HepG2 (cell line): ENCODE data around the gene IDUA.

Experiments
- ARNTL ChIP-seq: sonication (generic); formaldehyde crosslinking; IDR thresholded peaks from 2 replicates; pipeline ENCODE4 v1.4.0; 2020; ENCODE audit warnings: mild to moderate bottlenecking, missing genetic modification reagents
- BHLHE40 ChIP-seq: IDR thresholded peaks from 2 replicates; pipeline ENCODE4 v1.6.1; 2011; ENCODE audit warnings: low read length, improper control_type of control experiment
- ELF1 ChIP-seq: sonication (generic); formaldehyde crosslinking; IDR thresholded peaks from 2 replicates; pipeline ENCODE4 v1.4.0; 2020; ENCODE audit warnings: missing genetic modification reagents
- EZH2 ChIP-seq: conservative IDR thresholded peaks from 2 replicates; pipeline ENCODE4 v1.6.1; 2012; ENCODE audit warnings: mild to moderate bottlenecking, low read depth, low read length, moderate library complexity
- PHF20 ChIP-seq: sonication (generic); formaldehyde crosslinking; IDR thresholded peaks from 2 replicates; pipeline ENCODE4 v1.5.0; 2020; ENCODE audit warnings: mild to moderate bottlenecking, missing genetic modification reagents
- TBP ChIP-seq: sonication (generic); formaldehyde crosslinking; IDR thresholded peaks from 2 replicates; pipeline ENCODE4 v1.5.0; 2020; ENCODE audit warnings: missing genetic modification reagents
- ZNF501 ChIP-seq: sonication (generic); formaldehyde crosslinking; IDR thresholded peaks from 2 replicates; pipeline ENCODE4 v1.5.1; 2020; ENCODE audit warnings: mild to moderate bottlenecking, moderate library complexity, missing genetic modification reagents
- TF ChIP-seq, protein P1 (sequence below): sonication (generic); formaldehyde crosslinking; IDR thresholded peaks from 2 replicates; pipeline ENCODE4 v1.5.0; 2020; ENCODE audit warnings: mild to moderate bottlenecking, missing genetic modification reagents, moderate library complexity
- TF ChIP-seq, protein P2 (sequence below): fragments of 450-650 bp; IDR thresholded peaks from 2 replicates; pipeline ENCODE4 v1.6.1; 2016
- TF ChIP-seq, protein P3 (sequence below): sonication (generic); formaldehyde crosslinking; IDR thresholded peaks from 2 replicates; pipeline ENCODE4 v1.4.0; 2020; ENCODE audit warnings: missing genetic modification reagents
- TF ChIP-seq, protein P4 (sequence below): sonication (generic); formaldehyde crosslinking; IDR thresholded peaks from 2 replicates; pipeline ENCODE4 v1.4.0; 2020; ENCODE audit warnings: missing genetic modification reagents
- TF ChIP-seq, protein P5 (sequence below): sonication (generic); formaldehyde crosslinking; IDR thresholded peaks from 2 replicates; pipeline ENCODE4 v1.5.1; 2020; ENCODE audit warnings: mild to moderate bottlenecking, missing genetic modification reagents, moderate library complexity

DNA sequence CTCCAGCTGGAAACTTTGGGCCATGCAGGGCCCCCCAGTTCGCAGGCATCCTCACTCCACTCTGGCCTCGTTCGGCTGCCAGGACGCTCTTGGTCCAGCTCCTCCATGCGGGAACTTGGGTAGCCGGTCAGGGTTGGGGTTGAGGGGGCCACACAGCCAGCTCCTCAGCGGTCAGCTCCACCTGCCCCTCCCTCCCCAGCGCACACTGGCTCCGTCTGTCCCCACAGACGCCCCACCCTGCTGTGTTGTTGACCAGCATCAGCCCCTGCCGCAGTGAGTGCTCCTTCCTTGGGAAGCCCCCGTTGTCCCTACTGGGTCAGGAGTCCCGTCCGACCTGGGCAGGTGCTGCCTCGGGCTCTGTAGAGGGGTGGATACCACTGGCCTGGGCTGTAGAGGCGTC is 30.4 kb downstream of the IDUA start:
- TF ChIP-seq ARNTL (CRISPR knock-in tag) (no peak), TBP (no peak), BHLHE40 (no peak), ELF1 (CRISPR knock-in tag) (no peak), PHF20 (CRISPR knock-in tag) (no peak), ZNF501 (CRISPR knock-in tag) (no peak), EZH2 (no peak)
- TF ChIP-seq, protein P1, sequence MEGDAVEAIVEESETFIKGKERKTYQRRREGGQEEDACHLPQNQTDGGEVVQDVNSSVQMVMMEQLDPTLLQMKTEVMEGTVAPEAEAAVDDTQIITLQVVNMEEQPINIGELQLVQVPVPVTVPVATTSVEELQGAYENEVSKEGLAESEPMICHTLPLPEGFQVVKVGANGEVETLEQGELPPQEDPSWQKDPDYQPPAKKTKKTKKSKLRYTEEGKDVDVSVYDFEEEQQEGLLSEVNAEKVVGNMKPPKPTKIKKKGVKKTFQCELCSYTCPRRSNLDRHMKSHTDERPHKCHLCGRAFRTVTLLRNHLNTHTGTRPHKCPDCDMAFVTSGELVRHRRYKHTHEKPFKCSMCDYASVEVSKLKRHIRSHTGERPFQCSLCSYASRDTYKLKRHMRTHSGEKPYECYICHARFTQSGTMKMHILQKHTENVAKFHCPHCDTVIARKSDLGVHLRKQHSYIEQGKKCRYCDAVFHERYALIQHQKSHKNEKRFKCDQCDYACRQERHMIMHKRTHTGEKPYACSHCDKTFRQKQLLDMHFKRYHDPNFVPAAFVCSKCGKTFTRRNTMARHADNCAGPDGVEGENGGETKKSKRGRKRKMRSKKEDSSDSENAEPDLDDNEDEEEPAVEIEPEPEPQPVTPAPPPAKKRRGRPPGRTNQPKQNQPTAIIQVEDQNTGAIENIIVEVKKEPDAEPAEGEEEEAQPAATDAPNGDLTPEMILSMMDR (CRISPR knock-in tag): no peak
- TF ChIP-seq, protein P2, sequence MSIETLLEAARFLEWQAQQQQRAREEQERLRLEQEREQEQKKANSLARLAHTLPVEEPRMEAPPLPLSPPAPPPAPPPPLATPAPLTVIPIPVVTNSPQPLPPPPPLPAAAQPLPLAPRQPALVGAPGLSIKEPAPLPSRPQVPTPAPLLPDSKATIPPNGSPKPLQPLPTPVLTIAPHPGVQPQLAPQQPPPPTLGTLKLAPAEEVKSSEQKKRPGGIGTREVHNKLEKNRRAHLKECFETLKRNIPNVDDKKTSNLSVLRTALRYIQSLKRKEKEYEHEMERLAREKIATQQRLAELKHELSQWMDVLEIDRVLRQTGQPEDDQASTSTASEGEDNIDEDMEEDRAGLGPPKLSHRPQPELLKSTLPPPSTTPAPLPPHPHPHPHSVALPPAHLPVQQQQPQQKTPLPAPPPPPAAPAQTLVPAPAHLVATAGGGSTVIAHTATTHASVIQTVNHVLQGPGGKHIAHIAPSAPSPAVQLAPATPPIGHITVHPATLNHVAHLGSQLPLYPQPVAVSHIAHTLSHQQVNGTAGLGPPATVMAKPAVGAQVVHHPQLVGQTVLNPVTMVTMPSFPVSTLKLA: no peak
- TF ChIP-seq, protein P3, sequence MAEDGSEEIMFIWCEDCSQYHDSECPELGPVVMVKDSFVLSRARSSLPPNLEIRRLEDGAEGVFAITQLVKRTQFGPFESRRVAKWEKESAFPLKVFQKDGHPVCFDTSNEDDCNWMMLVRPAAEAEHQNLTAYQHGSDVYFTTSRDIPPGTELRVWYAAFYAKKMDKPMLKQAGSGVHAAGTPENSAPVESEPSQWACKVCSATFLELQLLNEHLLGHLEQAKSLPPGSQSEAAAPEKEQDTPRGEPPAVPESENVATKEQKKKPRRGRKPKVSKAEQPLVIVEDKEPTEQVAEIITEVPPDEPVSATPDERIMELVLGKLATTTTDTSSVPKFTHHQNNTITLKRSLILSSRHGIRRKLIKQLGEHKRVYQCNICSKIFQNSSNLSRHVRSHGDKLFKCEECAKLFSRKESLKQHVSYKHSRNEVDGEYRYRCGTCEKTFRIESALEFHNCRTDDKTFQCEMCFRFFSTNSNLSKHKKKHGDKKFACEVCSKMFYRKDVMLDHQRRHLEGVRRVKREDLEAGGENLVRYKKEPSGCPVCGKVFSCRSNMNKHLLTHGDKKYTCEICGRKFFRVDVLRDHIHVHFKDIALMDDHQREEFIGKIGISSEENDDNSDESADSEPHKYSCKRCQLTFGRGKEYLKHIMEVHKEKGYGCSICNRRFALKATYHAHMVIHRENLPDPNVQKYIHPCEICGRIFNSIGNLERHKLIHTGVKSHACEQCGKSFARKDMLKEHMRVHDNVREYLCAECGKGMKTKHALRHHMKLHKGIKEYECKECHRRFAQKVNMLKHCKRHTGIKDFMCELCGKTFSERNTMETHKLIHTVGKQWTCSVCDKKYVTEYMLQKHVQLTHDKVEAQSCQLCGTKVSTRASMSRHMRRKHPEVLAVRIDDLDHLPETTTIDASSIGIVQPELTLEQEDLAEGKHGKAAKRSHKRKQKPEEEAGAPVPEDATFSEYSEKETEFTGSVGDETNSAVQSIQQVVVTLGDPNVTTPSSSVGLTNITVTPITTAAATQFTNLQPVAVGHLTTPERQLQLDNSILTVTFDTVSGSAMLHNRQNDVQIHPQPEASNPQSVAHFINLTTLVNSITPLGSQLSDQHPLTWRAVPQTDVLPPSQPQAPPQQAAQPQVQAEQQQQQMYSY (CRISPR knock-in tag): no peak
- TF ChIP-seq, protein P4, sequence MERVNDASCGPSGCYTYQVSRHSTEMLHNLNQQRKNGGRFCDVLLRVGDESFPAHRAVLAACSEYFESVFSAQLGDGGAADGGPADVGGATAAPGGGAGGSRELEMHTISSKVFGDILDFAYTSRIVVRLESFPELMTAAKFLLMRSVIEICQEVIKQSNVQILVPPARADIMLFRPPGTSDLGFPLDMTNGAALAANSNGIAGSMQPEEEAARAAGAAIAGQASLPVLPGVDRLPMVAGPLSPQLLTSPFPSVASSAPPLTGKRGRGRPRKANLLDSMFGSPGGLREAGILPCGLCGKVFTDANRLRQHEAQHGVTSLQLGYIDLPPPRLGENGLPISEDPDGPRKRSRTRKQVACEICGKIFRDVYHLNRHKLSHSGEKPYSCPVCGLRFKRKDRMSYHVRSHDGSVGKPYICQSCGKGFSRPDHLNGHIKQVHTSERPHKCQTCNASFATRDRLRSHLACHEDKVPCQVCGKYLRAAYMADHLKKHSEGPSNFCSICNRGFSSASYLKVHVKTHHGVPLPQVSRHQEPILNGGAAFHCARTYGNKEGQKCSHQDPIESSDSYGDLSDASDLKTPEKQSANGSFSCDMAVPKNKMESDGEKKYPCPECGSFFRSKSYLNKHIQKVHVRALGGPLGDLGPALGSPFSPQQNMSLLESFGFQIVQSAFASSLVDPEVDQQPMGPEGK: no peak
- TF ChIP-seq, protein P5, sequence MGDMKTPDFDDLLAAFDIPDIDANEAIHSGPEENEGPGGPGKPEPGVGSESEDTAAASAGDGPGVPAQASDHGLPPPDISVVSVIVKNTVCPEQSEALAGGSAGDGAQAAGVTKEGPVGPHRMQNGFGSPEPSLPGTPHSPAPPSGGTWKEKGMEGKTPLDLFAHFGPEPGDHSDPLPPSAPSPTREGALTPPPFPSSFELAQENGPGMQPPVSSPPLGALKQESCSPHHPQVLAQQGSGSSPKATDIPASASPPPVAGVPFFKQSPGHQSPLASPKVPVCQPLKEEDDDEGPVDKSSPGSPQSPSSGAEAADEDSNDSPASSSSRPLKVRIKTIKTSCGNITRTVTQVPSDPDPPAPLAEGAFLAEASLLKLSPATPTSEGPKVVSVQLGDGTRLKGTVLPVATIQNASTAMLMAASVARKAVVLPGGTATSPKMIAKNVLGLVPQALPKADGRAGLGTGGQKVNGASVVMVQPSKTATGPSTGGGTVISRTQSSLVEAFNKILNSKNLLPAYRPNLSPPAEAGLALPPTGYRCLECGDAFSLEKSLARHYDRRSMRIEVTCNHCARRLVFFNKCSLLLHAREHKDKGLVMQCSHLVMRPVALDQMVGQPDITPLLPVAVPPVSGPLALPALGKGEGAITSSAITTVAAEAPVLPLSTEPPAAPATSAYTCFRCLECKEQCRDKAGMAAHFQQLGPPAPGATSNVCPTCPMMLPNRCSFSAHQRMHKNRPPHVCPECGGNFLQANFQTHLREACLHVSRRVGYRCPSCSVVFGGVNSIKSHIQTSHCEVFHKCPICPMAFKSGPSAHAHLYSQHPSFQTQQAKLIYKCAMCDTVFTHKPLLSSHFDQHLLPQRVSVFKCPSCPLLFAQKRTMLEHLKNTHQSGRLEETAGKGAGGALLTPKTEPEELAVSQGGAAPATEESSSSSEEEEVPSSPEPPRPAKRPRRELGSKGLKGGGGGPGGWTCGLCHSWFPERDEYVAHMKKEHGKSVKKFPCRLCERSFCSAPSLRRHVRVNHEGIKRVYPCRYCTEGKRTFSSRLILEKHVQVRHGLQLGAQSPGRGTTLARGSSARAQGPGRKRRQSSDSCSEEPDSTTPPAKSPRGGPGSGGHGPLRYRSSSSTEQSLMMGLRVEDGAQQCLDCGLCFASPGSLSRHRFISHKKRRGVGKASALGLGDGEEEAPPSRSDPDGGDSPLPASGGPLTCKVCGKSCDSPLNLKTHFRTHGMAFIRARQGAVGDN (CRISPR knock-in tag): no peak
